Stimulated activated CD8-positive, alpha-beta memory T cell treated with anti-CD3 and anti-CD28 coated beads, Interleukin-4, amount 100 ng/mL, for 4 hours (primary cell): ENCODE data around the gene CAV3.

Experiments used
- DNase-seq, 2 donors: peaks; one replicate each; pipeline ENCODE4 v3.0.0-alpha.2; 2020; ENCODE audit warnings: low read depth in 2 of 2, low spot score in 1 of 2

CAV3 gene

GRCh38 chr3:8760506-8760905 is 26.9 kb downstream of the CAV3 start:
- no peak for DNase-seq

GRCh38 chr3:8761866-8762265 is 28.3 kb downstream of the CAV3 start:
- no peak for DNase-seq

- no peak for DNase-seq
Measured at GRCh38 chr3:8762607-8763377, 29.2 kb downstream of the CAV3 start.

GRCh38 chr3:8764528-8764927 is 30.9 kb downstream of the CAV3 start:
- DNase-seq: no peak

- no peak for DNase-seq
Measured at GRCh38 chr3:8765528-8765927, 31.9 kb downstream of the CAV3 start.

GRCh38 chr3:8766148-8766547 is 32.5 kb downstream of the CAV3 start:
- DNase-seq: no peak

GRCh38 chr3:8767256-8767666 is 33.7 kb downstream of the CAV3 start:
- DNase-seq: no peak

GRCh38 chr3:8767667-8768363 is 34.2 kb downstream of the CAV3 start:
- no peak for DNase-seq

GRCh38 chr3:8768364-8769087 is 34.9 kb downstream of the CAV3 start:
- DNase-seq: no peak

- DNase-seq: peak in 1 of 2 donors; percentile 6
Measured at GRCh38 chr3:8769088-8769822, 35.7 kb downstream of the CAV3 start, which contains the start of gene OXTR. Gene OXTR (minus strand): TSS chr3:8769613. CDS start chr3:8768187, 1,426 bp downstream.

- DNase-seq: no peak
Measured at GRCh38 chr3:8773941-8774542, 40.4 kb downstream of the CAV3 start.

- no peak for DNase-seq
Measured at GRCh38 chr3:8775181-8775580, 41.6 kb downstream of the CAV3 start.

GRCh38 chr3:8775602-8776001 is 42.0 kb downstream of the CAV3 start:
- no peak for DNase-seq

- no peak for DNase-seq
Measured at GRCh38 chr3:8776406-8776805, 42.8 kb downstream of the CAV3 start.

GRCh38 chr3:8777201-8777977 is 43.8 kb downstream of the CAV3 start:
- no peak for DNase-seq

- no peak for DNase-seq
Measured at GRCh38 chr3:8777978-8778267, 44.3 kb downstream of the CAV3 start.

GRCh38 chr3:8778475-8778874 is 44.9 kb downstream of the CAV3 start:
- no peak for DNase-seq

GRCh38 chr3:8780279-8780678 is 46.7 kb downstream of the CAV3 start:
- DNase-seq: no peak

- no peak for DNase-seq
Measured at GRCh38 chr3:8784676-8785435, 51.3 kb downstream of the CAV3 start.

GRCh38 chr3:8790529-8790928 is 56.9 kb downstream of the CAV3 start:
- no peak for DNase-seq
